Measurements from ENCODE around the gene TMEM245. TPM values are rescaled to one million over a fixed set of nuclear protein-coding genes. Genes with fewer than 3 reads are reported as not detected.
"Not testable (repeated sequence)": the region's sequence is repeated elsewhere in the genome, so short reads cannot be mapped to it uniquely, and the experiment has no call there.

The TMEM245 gene

GRCh38 chr9:108972186-108972585, 147.6 kb downstream of the TMEM245 start:
- Histone ChIP-seq H3K4me2 (ENCODE audit: insufficient read depth, low read length, poor library complexity, severe bottlenecking) (no peak overlapping the region), H3K18ac (ENCODE audit: low read length) (no peak overlapping the region), H3K79me1 (ENCODE audit: low read depth, low read length) (no peaks in the 10 kb centered on the region), H3K4ac (ENCODE audit: low read length) (no peak overlapping the region), H3K4me3 (ENCODE audit: low read length in 2 of 2) (no peak overlapping the region), H2BK15ac (ENCODE audit: low read length) (no peak overlapping the region), H3K27me3 (ENCODE audit: control insufficient read depth in 3 of 3, insufficient read depth in 3 of 3, low read depth in 1 of 3, low read length in 3 of 3) (no peaks in the 10 kb centered on the region), H3K23ac (ENCODE audit: low read depth, low read length, poor library complexity) (no peak overlapping the region), H4K91ac (ENCODE audit: low read depth, low read length, poor library complexity) (no peak overlapping the region), H2BK120ac (ENCODE audit: low read depth, low read length) (no peak overlapping the region), H3K36me3 (replicated peaks in 1 of 2; ENCODE audit: control insufficient read depth in 2 of 2, insufficient read depth in 2 of 2, low read length in 2 of 2) (peaks cover 10 to 84% of the 10 kb centered on the region in 2 donors), H3K14ac (ENCODE audit: low read length) (no peak overlapping the region), H3K9me3 (replicated peaks in 1 of 2; ENCODE audit: control insufficient read depth in 2 of 2, insufficient read depth in 1 of 2, low read depth in 1 of 2, low read length in 2 of 2) (peaks cover 0 to 4% of the 10 kb centered on the region in 2 donors), H2BK12ac (ENCODE audit: low read length) (no peak overlapping the region), H3K9ac (ENCODE audit: low read depth, low read length, poor library complexity) (no peak overlapping the region), H2AFZ (ENCODE audit: low read length) (no peak overlapping the region), H2BK5ac (ENCODE audit: low read length) (no peak overlapping the region), H2AK5ac (ENCODE audit: low read depth, low read length) (no peak overlapping the region), H4K8ac (ENCODE audit: low read depth, low read length) (no peak overlapping the region), H3K27ac (replicated peaks; ENCODE audit: low read length) (no peak overlapping the region), H3K4me1 (ENCODE audit: control insufficient read depth in 2 of 2, insufficient read depth in 1 of 2, low read depth in 1 of 2, low read length in 2 of 2) (no peaks in the 10 kb centered on the region)
- WGBS, 2 donors (ENCODE audit: extremely low coverage in 2 of 2, insufficient read length in 2 of 2, insufficient replicate concordance in 1 of 2), result no CpG with 5 or more reads among the region's 3 CpGs
- DNase-seq (ENCODE audit: low spot score), result no peak

- H2BK15ac ChIP-seq (ENCODE audit: low read length); DNase-seq (ENCODE audit: low spot score); H3K27me3 ChIP-seq (ENCODE audit: control insufficient read depth in 3 of 3, insufficient read depth in 3 of 3, low read depth in 1 of 3, low read length in 3 of 3); H3K18ac ChIP-seq (ENCODE audit: low read length); H2AK5ac ChIP-seq (ENCODE audit: low read depth, low read length); H3K9me3 ChIP-seq (replicated peaks in 1 of 2; ENCODE audit: control insufficient read depth in 2 of 2, insufficient read depth in 1 of 2, low read depth in 1 of 2, low read length in 2 of 2); H3K79me1 ChIP-seq (ENCODE audit: low read depth, low read length); H3K23ac ChIP-seq (ENCODE audit: low read depth, low read length, poor library complexity); H2BK5ac ChIP-seq (ENCODE audit: low read length); H2BK12ac ChIP-seq (ENCODE audit: low read length); H3K27ac ChIP-seq (replicated peaks; ENCODE audit: low read length); H3K9ac ChIP-seq (ENCODE audit: low read depth, low read length, poor library complexity); H3K14ac ChIP-seq (ENCODE audit: low read length); H4K91ac ChIP-seq (ENCODE audit: low read depth, low read length, poor library complexity); H3K4me3 ChIP-seq (ENCODE audit: low read length in 2 of 2); H2BK120ac ChIP-seq (ENCODE audit: low read depth, low read length); H3K4me2 ChIP-seq (ENCODE audit: insufficient read depth, low read length, poor library complexity, severe bottlenecking); H2AFZ ChIP-seq (ENCODE audit: low read length); H3K4me1 ChIP-seq (ENCODE audit: control insufficient read depth in 2 of 2, insufficient read depth in 1 of 2, low read depth in 1 of 2, low read length in 2 of 2); H4K8ac ChIP-seq (ENCODE audit: low read depth, low read length); H3K4ac ChIP-seq (ENCODE audit: low read length): not testable (repeated sequence)
- no CpG with 5 or more reads among the region's 2 CpGs for WGBS, 2 donors (ENCODE audit: extremely low coverage in 2 of 2, insufficient read length in 2 of 2, insufficient replicate concordance in 1 of 2)
- peaks cover 10 to 86% of the 10 kb centered on the region in 2 donors for H3K36me3 ChIP-seq (replicated peaks in 1 of 2; ENCODE audit: control insufficient read depth in 2 of 2, insufficient read depth in 2 of 2, low read length in 2 of 2)
Observed at GRCh38 chr9:108971392-108971791, 148.4 kb downstream of the TMEM245 start.

GRCh38 chr9:108967916-108968315, 151.8 kb downstream of the TMEM245 start:
- Histone ChIP-seq H4K91ac (ENCODE audit: low read depth, low read length, poor library complexity) (no peak overlapping the region), H3K23ac (ENCODE audit: low read depth, low read length, poor library complexity) (no peak overlapping the region), H3K27me3 (ENCODE audit: control insufficient read depth in 3 of 3, insufficient read depth in 3 of 3, low read depth in 1 of 3, low read length in 3 of 3) (no peaks in the 10 kb centered on the region), H3K9ac (ENCODE audit: low read depth, low read length, poor library complexity) (no peak overlapping the region), H2BK5ac (ENCODE audit: low read length) (no peak overlapping the region), H2AFZ (ENCODE audit: low read length) (no peak overlapping the region), H2AK5ac (ENCODE audit: low read depth, low read length) (no peak overlapping the region), H3K4me2 (ENCODE audit: insufficient read depth, low read length, poor library complexity, severe bottlenecking) (no peak overlapping the region), H2BK120ac (ENCODE audit: low read depth, low read length) (no peak overlapping the region), H3K18ac (ENCODE audit: low read length) (no peak overlapping the region), H2BK15ac (ENCODE audit: low read length) (no peak overlapping the region), H3K4me1 (ENCODE audit: control insufficient read depth in 2 of 2, insufficient read depth in 1 of 2, low read depth in 1 of 2, low read length in 2 of 2) (no peaks in the 10 kb centered on the region), H3K27ac (replicated peaks; ENCODE audit: low read length) (no peak overlapping the region), H3K4me3 (ENCODE audit: low read length in 2 of 2) (no peak overlapping the region), H3K36me3 (replicated peaks in 1 of 2; ENCODE audit: control insufficient read depth in 2 of 2, insufficient read depth in 2 of 2, low read length in 2 of 2) (peaks cover 12 to 90% of the 10 kb centered on the region in 2 donors), H2BK12ac (ENCODE audit: low read length) (no peak overlapping the region), H4K8ac (ENCODE audit: low read depth, low read length) (no peak overlapping the region), H3K4ac (ENCODE audit: low read length) (no peak overlapping the region), H3K79me1 (ENCODE audit: low read depth, low read length) (no peaks in the 10 kb centered on the region), H3K14ac (ENCODE audit: low read length) (no peak overlapping the region), H3K9me3 (replicated peaks in 1 of 2; ENCODE audit: control insufficient read depth in 2 of 2, insufficient read depth in 1 of 2, low read depth in 1 of 2, low read length in 2 of 2) (peaks cover 0 to 4% of the 10 kb centered on the region in 2 donors)
- DNase-seq (ENCODE audit: low spot score), result no peak

Small RNA genes lying within 50 kb of the gene (small RNA-seq; reads per million reads assigned to genes)
- gene MIR32 (ENCODE audit: insufficient read depth), result 49.7 reads per million, percentile 93 among the genes with 10 or more reads in this experiment
- not detected for gene RF00019 (ENCODE audit: insufficient read depth)

Data from neuronal stem cell (in vitro differentiated cells).